Loucy (cell line): ENCODE data around the gene SYNGR3.

Experiments used
- CTCF ChIP-seq: fragments of 200-600 bp; sonication (generic); conservative IDR thresholded peaks from 2 replicates; pipeline ENCODE4 v1.5.1; 2014; ENCODE audit warnings: mild to moderate bottlenecking, antibody characterized with exemption, low read length
- EZH2phosphoT487 ChIP-seq: fragments of 200-600 bp; IDR thresholded peaks from 2 replicates; pipeline ENCODE4 v1.6.1; 2018; ENCODE audit warnings: antibody characterized with exemption, mild to moderate bottlenecking, moderate library complexity, borderline replicate concordance

DNA sequence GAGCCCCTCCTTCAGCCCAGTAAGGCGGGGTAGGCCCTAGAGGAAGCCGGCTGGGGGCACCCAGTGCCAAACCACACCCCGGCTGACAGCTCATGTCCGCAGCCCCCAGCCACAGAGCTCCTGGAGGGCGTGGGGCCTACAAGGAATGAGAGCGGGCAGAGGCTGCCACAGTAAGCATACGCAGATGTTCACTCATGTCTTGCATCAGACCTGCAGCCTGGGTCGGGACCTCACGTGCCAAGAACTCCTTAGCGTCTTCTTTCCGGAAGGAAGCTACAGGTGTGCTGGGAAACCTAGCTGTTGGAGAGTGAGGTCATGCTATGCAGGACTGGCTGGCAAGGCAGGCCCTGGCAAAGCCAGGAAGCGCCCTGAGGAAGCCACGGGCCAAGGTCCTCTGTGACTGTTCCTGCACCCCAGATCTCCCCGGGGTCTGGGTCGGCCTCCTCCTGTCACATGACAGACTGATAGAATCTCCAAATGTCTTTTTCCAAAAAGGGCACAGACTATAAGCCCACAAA, 18.3 kb downstream of the SYNGR3 start:
- TF ChIP-seq CTCF (no peak), EZH2phosphoT487 (no peak)
